Loucy (cell line): ENCODE measurements around the gene IFT80.

Experiments
- EZH2phosphoT487 ChIP-seq: fragments of 200-600 bp; IDR thresholded peaks from 2 replicates; pipeline ENCODE4 v1.6.1; 2018; ENCODE audit warnings: antibody characterized with exemption, mild to moderate bottlenecking, moderate library complexity, borderline replicate concordance
- TF ChIP-seq, protein P1 (sequence below): fragments of 200-600 bp; sonication (generic); conservative IDR thresholded peaks from 2 replicates; pipeline ENCODE4 v1.5.1; 2014; ENCODE audit warnings: mild to moderate bottlenecking, antibody characterized with exemption, low read length

DNA sequence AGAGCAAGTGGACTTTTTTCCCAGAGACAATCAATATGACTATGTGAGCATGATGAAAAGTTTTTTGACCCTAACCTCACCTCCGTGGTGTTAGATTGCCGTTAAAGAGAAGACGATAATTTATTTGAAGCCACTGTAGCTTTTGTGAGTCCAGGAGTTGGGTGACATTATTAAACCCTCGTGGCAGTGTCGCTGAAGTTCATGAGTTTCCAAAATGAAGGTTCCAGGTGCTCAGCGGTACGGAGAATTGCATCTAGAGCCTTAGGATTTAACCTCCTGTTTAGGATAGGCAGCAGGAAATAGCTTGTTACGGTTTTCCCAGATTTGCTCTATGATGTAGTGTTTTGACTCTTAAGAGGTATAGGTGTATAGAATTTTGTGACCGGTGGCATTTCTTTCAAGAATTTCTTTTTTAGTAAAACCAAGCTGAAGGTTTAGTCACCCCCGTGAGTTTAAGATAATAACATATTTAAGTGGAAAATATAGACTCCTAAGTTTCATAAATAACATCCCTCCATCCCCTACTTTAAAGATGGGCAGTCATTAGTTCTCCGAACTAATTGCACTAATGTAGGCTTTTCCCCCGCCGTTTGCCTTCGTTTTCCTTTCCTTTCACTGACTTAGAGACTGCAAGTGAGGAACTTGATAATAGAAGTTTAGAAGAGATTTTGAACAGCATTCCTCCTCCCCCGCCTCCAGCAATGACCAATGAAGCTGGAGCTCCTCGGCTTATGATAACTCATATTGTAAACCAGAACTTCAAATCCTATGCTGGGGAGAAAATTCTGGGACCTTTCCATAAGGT, 2.5 kb upstream of the IFT80 start:
- TF ChIP-seq EZH2phosphoT487 = no peak
- TF ChIP-seq, protein P1, sequence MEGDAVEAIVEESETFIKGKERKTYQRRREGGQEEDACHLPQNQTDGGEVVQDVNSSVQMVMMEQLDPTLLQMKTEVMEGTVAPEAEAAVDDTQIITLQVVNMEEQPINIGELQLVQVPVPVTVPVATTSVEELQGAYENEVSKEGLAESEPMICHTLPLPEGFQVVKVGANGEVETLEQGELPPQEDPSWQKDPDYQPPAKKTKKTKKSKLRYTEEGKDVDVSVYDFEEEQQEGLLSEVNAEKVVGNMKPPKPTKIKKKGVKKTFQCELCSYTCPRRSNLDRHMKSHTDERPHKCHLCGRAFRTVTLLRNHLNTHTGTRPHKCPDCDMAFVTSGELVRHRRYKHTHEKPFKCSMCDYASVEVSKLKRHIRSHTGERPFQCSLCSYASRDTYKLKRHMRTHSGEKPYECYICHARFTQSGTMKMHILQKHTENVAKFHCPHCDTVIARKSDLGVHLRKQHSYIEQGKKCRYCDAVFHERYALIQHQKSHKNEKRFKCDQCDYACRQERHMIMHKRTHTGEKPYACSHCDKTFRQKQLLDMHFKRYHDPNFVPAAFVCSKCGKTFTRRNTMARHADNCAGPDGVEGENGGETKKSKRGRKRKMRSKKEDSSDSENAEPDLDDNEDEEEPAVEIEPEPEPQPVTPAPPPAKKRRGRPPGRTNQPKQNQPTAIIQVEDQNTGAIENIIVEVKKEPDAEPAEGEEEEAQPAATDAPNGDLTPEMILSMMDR = no peak
